Keratinocyte (primary cell): Measurements from ENCODE around the gene ABHD18. TPM values are rescaled to one million over a fixed set of nuclear protein-coding genes. Genes with fewer than 3 reads are reported as not detected.
"Not testable (repeated sequence)": the region's sequence is repeated elsewhere in the genome, so short reads cannot be mapped to it uniquely, and the experiment has no call there.

Experiments
- DNase-seq: peaks from one replicate; pipeline ENCODE4 v3.0.0-alpha.2; 2011; ENCODE audit warnings: low read depth, missing footprints, low spot score
- FAIRE-seq: peaks from 2 replicates; lab custom pipeline; 2011; peaks lifted over from hg19 to GRCh38; lab: Jason Lieb, UNC
- H2AFZ ChIP-seq: 2 replicates; pipeline ENCODE4 v1.6.0; 2012; ENCODE audit warnings: low read length, control low read depth, inconsistent platforms; ENCODE audit not compliant: control insufficient read depth
- H3K27ac ChIP-seq: 2 replicates; pipeline ENCODE4 v1.5.1; 2011; ENCODE audit warnings: low read length; ENCODE audit not compliant: control insufficient read depth, insufficient read depth
- H3K27me3 ChIP-seq: 3 replicates; pipeline ENCODE4 v1.6.0; 2011; ENCODE audit warnings: low read length; ENCODE audit not compliant: control insufficient read depth, insufficient read depth; ENCODE audit errors: extremely low read depth
- H3K36me3 ChIP-seq, 2 experiments: 2 replicates in 1 of 2; 3 replicates in 1 of 2; pipeline ENCODE4 v1.5.1; 2011; ENCODE audit warnings: low read length in 2 of 2, mild to moderate bottlenecking in 1 of 2; ENCODE audit not compliant: control insufficient read depth in 2 of 2, insufficient read depth in 2 of 2; ENCODE audit errors: extremely low read depth in 1 of 2
- H3K4me1 ChIP-seq: 3 replicates; pipeline ENCODE4 v1.5.1; 2011; ENCODE audit warnings: low read length; ENCODE audit not compliant: control insufficient read depth, insufficient read depth; ENCODE audit errors: extremely low read depth
- H3K4me2 ChIP-seq: 3 replicates; pipeline ENCODE4 v1.6.0; 2011; ENCODE audit warnings: low read depth, low read length; ENCODE audit not compliant: control insufficient read depth, insufficient read depth; ENCODE audit errors: extremely low read depth
- H3K4me3 ChIP-seq, 3 experiments: fragments of 200-600 bp in 1 of 3; sonication (generic) in 1 of 3; 2 replicates in 2 of 3; 3 replicates in 1 of 3; pipeline ENCODE4 v1.5.1; 2011 to 2016; ENCODE audit warnings: low read length in 3 of 3, mild to moderate bottlenecking in 3 of 3, control low read depth in 2 of 3, inconsistent platforms in 1 of 3, low read depth in 1 of 3, mixed read lengths in 1 of 3, mixed run types in 1 of 3, moderate library complexity in 1 of 3; ENCODE audit not compliant: control insufficient read depth in 2 of 3, insufficient read depth in 2 of 3; ENCODE audit errors: extremely low read depth in 1 of 3
- H3K79me2 ChIP-seq: 2 replicates; pipeline ENCODE4 v1.6.0; 2012; ENCODE audit warnings: low read length; ENCODE audit not compliant: control insufficient read depth, insufficient read depth
- H3K9ac ChIP-seq: 3 replicates; pipeline ENCODE4 v1.6.0; 2011; ENCODE audit warnings: low read length; ENCODE audit not compliant: control insufficient read depth, insufficient read depth; ENCODE audit errors: extremely low read depth
- H3K9me1 ChIP-seq: 3 replicates; pipeline ENCODE4 v1.6.0; 2011; ENCODE audit warnings: low read length; ENCODE audit not compliant: control insufficient read depth, insufficient read depth; ENCODE audit errors: extremely low read depth
- H3K9me3 ChIP-seq: 2 replicates; pipeline ENCODE4 v1.5.1; 2012; ENCODE audit warnings: low read depth, low read length; ENCODE audit not compliant: control insufficient read depth
- H4K20me1 ChIP-seq: 3 replicates; pipeline ENCODE4 v1.6.0; 2011; ENCODE audit warnings: low read length; ENCODE audit not compliant: control insufficient read depth, insufficient read depth; ENCODE audit errors: extremely low read depth
- EZH2 ChIP-seq: IDR thresholded peaks from one replicate; pipeline ENCODE4 v1.6.1; 2012; ENCODE audit warnings: inconsistent platforms, mild to moderate bottlenecking, low read length, moderate library complexity
- dilution Hi-C: fragments of 300-500 bp; cut with MboI; formaldehyde crosslinking; loops from one replicate; pipeline ENCODE4 v1.7.0; 2020; ENCODE audit warnings: low sequenced_read_pairs; ENCODE audit not compliant: extremely low pct_ligation_motif_present
- polyA plus RNA-seq, 5 experiments: library from polyadenylated mRNA; depleted of rRNA in 3 of 5; stranded (reverse) in 3 of 5; stranded (forward) in 1 of 5; unstranded in 1 of 5; fragments of >200 nt; gene quantifications; 1 replicate in 1 of 5; 2 replicates in 3 of 5; 3 replicates in 1 of 5; pipeline versions ENCODE4 v1.2.1 to v1.2.3, GENCODE V29; 2011 to 2012; ENCODE audit warnings: missing spikeins in 2 of 5, low read depth in 1 of 5, low replicate concordance in 1 of 5
- TF ChIP-seq, protein P1 (sequence below), 3 experiments: IDR thresholded peaks in 1 of 3; conservative IDR thresholded peaks in 1 of 3; optimal IDR thresholded peaks in 1 of 3; 2 replicates in 2 of 3; 3 replicates in 1 of 3; pipeline versions ENCODE3 to v1.5.1; 2011; ENCODE audit warnings: low read length in 3 of 3, mild to moderate bottlenecking in 3 of 3, moderate library complexity in 2 of 3, control low read depth in 1 of 3, inconsistent platforms in 1 of 3; ENCODE audit not compliant: insufficient read depth in 2 of 3; ENCODE audit errors: extremely low read depth in 1 of 3

Gene ABHD18
- polyA plus RNA-seq, 1 donor (not counting 4 experiments of a cell fraction or from before 2014, with no cell fraction given) = 4.6 TPM

GRCh38 chr4:127922226-127922625, 43.0 kb upstream of the ABHD18 start:
- FAIRE-seq (no peak), DNase-seq (no peak)
- H3K9me1 ChIP-seq = no peaks in the 10 kb centered on the region
- H3K4me3 ChIP-seq = no peak overlapping the region
- no peak overlapping the region for H3K27ac ChIP-seq
- H3K27me3 ChIP-seq = no peaks in the 10 kb centered on the region
- dilution Hi-C loops = no loop called here
- no peak overlapping the region for H2AFZ ChIP-seq
- H3K9me3 ChIP-seq = no peaks in the 10 kb centered on the region
- no peak overlapping the region for H3K4me2 ChIP-seq
- TF ChIP-seq EZH2 = no peak
- TF ChIP-seq, protein P1, sequence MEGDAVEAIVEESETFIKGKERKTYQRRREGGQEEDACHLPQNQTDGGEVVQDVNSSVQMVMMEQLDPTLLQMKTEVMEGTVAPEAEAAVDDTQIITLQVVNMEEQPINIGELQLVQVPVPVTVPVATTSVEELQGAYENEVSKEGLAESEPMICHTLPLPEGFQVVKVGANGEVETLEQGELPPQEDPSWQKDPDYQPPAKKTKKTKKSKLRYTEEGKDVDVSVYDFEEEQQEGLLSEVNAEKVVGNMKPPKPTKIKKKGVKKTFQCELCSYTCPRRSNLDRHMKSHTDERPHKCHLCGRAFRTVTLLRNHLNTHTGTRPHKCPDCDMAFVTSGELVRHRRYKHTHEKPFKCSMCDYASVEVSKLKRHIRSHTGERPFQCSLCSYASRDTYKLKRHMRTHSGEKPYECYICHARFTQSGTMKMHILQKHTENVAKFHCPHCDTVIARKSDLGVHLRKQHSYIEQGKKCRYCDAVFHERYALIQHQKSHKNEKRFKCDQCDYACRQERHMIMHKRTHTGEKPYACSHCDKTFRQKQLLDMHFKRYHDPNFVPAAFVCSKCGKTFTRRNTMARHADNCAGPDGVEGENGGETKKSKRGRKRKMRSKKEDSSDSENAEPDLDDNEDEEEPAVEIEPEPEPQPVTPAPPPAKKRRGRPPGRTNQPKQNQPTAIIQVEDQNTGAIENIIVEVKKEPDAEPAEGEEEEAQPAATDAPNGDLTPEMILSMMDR (optimal IDR thresholded peaks at IDR 0.05 in 1 of 3, IDR thresholded peaks at IDR 0.05 in 1 of 3, conservative IDR thresholded peaks at IDR 0.05 in 1 of 3; ENCODE audit: extremely low read depth in 1 of 3, insufficient read depth in 2 of 3, low read length in 3 of 3) = no peak
- H4K20me1 ChIP-seq = no peaks in the 10 kb centered on the region
- H3K4me1 ChIP-seq = no peaks in the 10 kb centered on the region
- no peaks in the 10 kb centered on the region for H3K79me2 ChIP-seq
- H3K9ac ChIP-seq = no peak overlapping the region
- H3K36me3 ChIP-seq = peaks cover 2 to 8% of the 10 kb centered on the region in 2 experiments

- H3K4me3 ChIP-seq, H3K79me2 ChIP-seq, H3K9me3 ChIP-seq, H3K36me3 ChIP-seq, H3K4me2 ChIP-seq, H4K20me1 ChIP-seq, H3K4me1 ChIP-seq, FAIRE-seq, H3K9me1 ChIP-seq, H2AFZ ChIP-seq, H3K9ac ChIP-seq, dilution Hi-C loops, H3K27ac ChIP-seq, DNase-seq, H3K27me3 ChIP-seq: not testable (repeated sequence)
Measured at GRCh38 chr4:127925720-127926119, 39.5 kb upstream of the ABHD18 start.

GRCh38 chr4:127930175-127930574, 35.0 kb upstream of the ABHD18 start:
- Histone ChIP-seq H3K36me3 (no peaks in the 10 kb centered on the region), H3K4me3 (no peak overlapping the region), H3K9me1 (no peaks in the 10 kb centered on the region), H3K4me2 (no peak overlapping the region), H3K9ac (no peak overlapping the region), H3K27me3 (no peaks in the 10 kb centered on the region), H3K79me2 (no peaks in the 10 kb centered on the region), H3K27ac (no peak overlapping the region), H4K20me1 (no peaks in the 10 kb centered on the region), H3K9me3 (no peaks in the 10 kb centered on the region), H3K4me1 (no peaks in the 10 kb centered on the region), H2AFZ (no peak overlapping the region)
- DNase-seq (no peak), FAIRE-seq (no peak)
- TF ChIP-seq EZH2 = no peak
- TF ChIP-seq, protein P1 (optimal IDR thresholded peaks at IDR 0.05 in 1 of 3, IDR thresholded peaks at IDR 0.05 in 1 of 3, conservative IDR thresholded peaks at IDR 0.05 in 1 of 3; ENCODE audit: extremely low read depth in 1 of 3, insufficient read depth in 2 of 3, low read length in 3 of 3) = no peak
- dilution Hi-C loops = no loop called here

DNA sequence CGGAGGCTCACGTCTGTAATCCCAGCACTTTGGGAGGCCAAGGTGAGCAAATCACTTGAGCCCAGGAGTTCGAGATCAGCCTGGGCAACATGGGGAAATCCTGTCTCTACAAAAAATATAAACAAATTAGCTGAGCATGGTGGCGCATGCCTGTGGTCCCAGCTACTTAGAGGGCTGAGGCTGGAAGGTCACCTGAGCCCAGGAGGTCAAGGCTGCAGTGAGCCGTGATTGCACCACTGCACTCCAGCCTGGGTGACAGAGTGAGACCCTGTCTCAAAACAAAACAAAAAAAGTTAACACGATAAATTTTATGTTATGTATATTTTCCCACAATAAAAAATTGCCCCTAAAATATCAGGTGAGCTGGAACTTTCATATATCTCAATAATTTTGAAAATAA, 33.4 kb upstream of the ABHD18 start:
- H3K4me3 ChIP-seq, H3K4me1 ChIP-seq, H2AFZ ChIP-seq, dilution Hi-C loops, DNase-seq, FAIRE-seq, H3K27ac ChIP-seq, H3K79me2 ChIP-seq, H3K27me3 ChIP-seq, H3K4me2 ChIP-seq, H3K9me3 ChIP-seq, H3K36me3 ChIP-seq, H3K9ac ChIP-seq, H3K9me1 ChIP-seq, H4K20me1 ChIP-seq: not testable (repeated sequence)
